ENCODE measurements around the gene ZDHHC13.

Gene ZDHHC13

GRCh38 chr11:19176629-19177186 is 59.7 kb downstream of the ZDHHC13 start:
- TF ChIP-seq SPI1 (IDR thresholded peaks at IDR 0.05; ENCODE audit: low read depth, low read length) (no peak), POU2F2 (IDR thresholded peaks at IDR 0.05; ENCODE audit: low read depth, low read length) (no peak), POLR2AphosphoS5 (IDR thresholded peaks at IDR 0.05; ENCODE audit: low read depth, low read length) (no peak)
- DNase-seq (ENCODE audit: insufficient read length, low spot score) (no peak), FAIRE-seq (no peak)

DNA sequence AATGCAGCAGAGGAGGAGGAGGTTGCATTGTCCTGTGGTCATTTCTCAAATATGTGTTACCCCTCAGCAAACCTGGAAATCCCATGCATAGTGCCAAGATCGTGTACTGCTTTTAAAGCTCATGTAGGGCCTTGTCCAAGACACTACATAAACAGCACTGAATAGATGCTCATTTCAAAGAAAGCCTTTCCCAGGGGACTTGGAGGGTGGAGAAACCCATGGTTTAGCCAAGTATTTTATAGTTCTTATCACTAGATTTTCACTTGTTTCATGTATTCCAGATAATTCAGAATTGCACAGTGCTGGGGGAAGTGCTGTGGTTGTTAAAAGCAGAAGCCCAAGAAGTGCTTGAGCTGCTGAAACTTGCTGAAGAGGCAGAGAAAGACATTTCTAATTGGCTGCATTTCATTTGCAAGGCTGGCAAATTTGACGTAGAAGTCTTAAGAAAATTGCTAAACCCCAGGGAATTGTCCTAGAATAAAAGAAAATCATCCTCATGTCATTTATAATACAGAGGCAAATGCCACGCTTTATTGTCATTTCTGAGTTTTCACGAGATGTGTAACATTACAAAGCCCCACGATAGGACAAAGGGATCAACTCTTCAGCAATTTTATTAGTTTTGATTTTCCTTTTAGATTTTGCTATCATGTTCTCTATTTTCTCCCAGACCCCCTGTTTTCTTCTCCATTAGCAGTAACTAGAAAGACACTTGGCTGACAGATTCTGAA is 64.7 kb downstream of the ZDHHC13 start:
- no peak for FAIRE-seq
- no peak for DNase-seq (ENCODE audit: insufficient read length, low spot score)
- TF ChIP-seq POU2F2 (IDR thresholded peaks at IDR 0.05; ENCODE audit: low read depth, low read length) (no peak), PAX5 (IDR thresholded peaks at IDR 0.05; ENCODE audit: insufficient read depth, low read length, severe bottlenecking) (no peak), POLR2AphosphoS5 (IDR thresholded peaks at IDR 0.05; ENCODE audit: low read depth, low read length) (no peak), POLR2A (IDR thresholded peaks at IDR 0.05; ENCODE audit: low read depth, low read length) (no peak), SPI1 (IDR thresholded peaks at IDR 0.05; ENCODE audit: low read depth, low read length) (no peak), TAF1 (IDR thresholded peaks at IDR 0.05; ENCODE audit: low read depth, low read length) (no peak)

GRCh38 chr11:19183646-19184045 is 66.7 kb downstream of the ZDHHC13 start:
- FAIRE-seq (no peak), DNase-seq (ENCODE audit: insufficient read length, low spot score) (no peak)
- TF ChIP-seq TAF1 (IDR thresholded peaks at IDR 0.05; ENCODE audit: low read depth, low read length): no peak
- no peak for TF ChIP-seq PAX5 (IDR thresholded peaks at IDR 0.05; ENCODE audit: insufficient read depth, low read length, severe bottlenecking)
- TF ChIP-seq SPI1 (IDR thresholded peaks at IDR 0.05; ENCODE audit: low read depth, low read length): no peak
- TF ChIP-seq POLR2AphosphoS5 (IDR thresholded peaks at IDR 0.05; ENCODE audit: low read depth, low read length): no peak
- no peak for TF ChIP-seq POLR2A (IDR thresholded peaks at IDR 0.05; ENCODE audit: low read depth, low read length)
- TF ChIP-seq POU2F2 (IDR thresholded peaks at IDR 0.05; ENCODE audit: low read depth, low read length): no peak

DNA sequence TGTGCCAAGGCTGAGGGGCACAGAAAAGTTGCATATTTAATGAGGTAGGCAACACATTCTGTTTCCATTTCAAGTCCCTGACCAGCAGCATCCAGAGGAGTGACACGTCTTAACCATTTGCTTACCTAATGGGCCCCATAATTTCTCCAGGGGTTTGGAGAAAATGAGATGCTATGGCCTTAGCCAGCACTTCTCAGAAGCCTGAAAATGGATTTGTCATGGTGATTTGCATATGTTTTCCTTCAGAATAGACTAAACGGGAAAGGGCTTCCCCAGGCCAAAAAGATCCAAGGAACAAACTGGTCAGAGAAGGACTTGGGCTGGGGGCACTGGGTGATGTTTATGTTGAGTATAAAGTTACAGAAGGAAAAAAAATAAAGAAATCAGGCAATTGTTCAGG is 68.1 kb downstream of the ZDHHC13 start:
- FAIRE-seq (no peak), DNase-seq (ENCODE audit: insufficient read length, low spot score) (no peak)
- no peak for TF ChIP-seq PAX5 (IDR thresholded peaks at IDR 0.05; ENCODE audit: insufficient read depth, low read length, severe bottlenecking)
- TF ChIP-seq SPI1 (IDR thresholded peaks at IDR 0.05; ENCODE audit: low read depth, low read length): no peak
- no peak for TF ChIP-seq POLR2AphosphoS5 (IDR thresholded peaks at IDR 0.05; ENCODE audit: low read depth, low read length)
- TF ChIP-seq TAF1 (IDR thresholded peaks at IDR 0.05; ENCODE audit: low read depth, low read length): no peak
- TF ChIP-seq POU2F2 (IDR thresholded peaks at IDR 0.05; ENCODE audit: low read depth, low read length): no peak
- TF ChIP-seq POLR2A (IDR thresholded peaks at IDR 0.05; ENCODE audit: low read depth, low read length): no peak

GRCh38 chr11:19185516-19186052 is 68.6 kb downstream of the ZDHHC13 start:
- no peak for FAIRE-seq
- TF ChIP-seq POU2F2 (IDR thresholded peaks at IDR 0.05; ENCODE audit: low read depth, low read length) (no peak), SPI1 (IDR thresholded peaks at IDR 0.05; ENCODE audit: low read depth, low read length) (no peak), TAF1 (IDR thresholded peaks at IDR 0.05; ENCODE audit: low read depth, low read length) (no peak), POLR2AphosphoS5 (IDR thresholded peaks at IDR 0.05; ENCODE audit: low read depth, low read length) (no peak), POLR2A (IDR thresholded peaks at IDR 0.05; ENCODE audit: low read depth, low read length) (no peak), PAX5 (IDR thresholded peaks at IDR 0.05; ENCODE audit: insufficient read depth, low read length, severe bottlenecking) (no peak)
- no peak for DNase-seq (ENCODE audit: insufficient read length, low spot score)

DNA sequence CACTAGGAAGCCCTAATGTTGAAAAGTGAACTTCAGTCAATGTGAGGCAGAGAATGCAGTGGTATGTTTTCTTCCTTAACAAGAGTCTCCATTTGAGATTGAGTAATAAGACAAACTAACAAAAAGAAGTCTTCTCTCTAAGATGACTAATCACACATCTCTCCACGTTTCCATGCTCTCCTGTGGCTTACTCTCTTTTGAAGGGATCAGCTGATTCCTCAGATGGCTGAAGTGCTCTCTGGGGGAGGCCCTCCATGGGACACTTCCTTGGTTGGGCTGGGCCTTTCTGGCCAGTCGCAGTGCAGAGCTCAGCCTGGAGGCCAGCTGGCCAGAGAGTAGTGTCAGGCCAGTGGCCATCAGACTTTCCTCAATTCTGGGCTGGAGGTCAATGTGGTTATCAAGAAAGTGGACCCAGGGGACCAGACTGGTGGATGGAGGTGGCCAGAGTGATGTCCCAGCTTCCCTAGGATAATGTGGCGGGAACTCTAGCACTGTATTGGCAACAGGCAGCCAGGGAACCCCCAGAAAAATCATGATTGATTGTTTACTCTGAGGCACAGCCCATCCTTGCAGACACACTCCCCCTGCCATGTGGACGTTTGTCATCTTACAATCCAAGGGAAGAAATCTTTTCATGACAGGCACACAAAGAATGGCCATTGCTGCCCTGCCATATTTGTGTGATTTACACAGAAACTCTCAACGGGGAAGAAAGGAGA is 70.3 kb downstream of the ZDHHC13 start:
- TF ChIP-seq POLR2A (IDR thresholded peaks at IDR 0.05; ENCODE audit: low read depth, low read length) (no peak), SPI1 (IDR thresholded peaks at IDR 0.05; ENCODE audit: low read depth, low read length) (no peak), TAF1 (IDR thresholded peaks at IDR 0.05; ENCODE audit: low read depth, low read length) (no peak), POU2F2 (IDR thresholded peaks at IDR 0.05; ENCODE audit: low read depth, low read length) (no peak), PAX5 (IDR thresholded peaks at IDR 0.05; ENCODE audit: insufficient read depth, low read length, severe bottlenecking) (no peak), POLR2AphosphoS5 (IDR thresholded peaks at IDR 0.05; ENCODE audit: low read depth, low read length) (no peak)
- DNase-seq (ENCODE audit: insufficient read length, low spot score) (no peak), FAIRE-seq (no peak)

DNA sequence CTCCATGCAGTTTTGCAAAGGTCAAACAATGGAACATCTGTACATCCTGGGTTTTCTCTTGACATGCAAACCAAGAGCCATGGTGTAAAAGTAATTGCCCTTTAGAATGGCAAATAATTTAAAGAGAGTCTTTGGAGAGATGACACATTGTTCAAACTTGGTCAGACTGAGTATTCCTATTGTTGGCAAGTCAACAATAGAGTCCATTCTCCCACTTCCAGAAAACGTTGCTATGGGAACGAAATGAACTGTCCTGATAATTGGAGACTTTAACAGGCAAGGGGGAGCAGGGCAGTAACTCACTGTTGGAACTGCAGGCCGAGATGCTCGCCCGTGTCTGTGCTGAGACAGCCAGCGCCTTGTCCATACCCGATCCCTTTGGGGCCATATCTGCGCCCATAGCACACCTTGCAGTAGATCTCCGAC is 70.9 kb downstream of the ZDHHC13 start:
- DNase-seq (ENCODE audit: insufficient read length, low spot score): no peak
- no peak for FAIRE-seq
- TF ChIP-seq PAX5 (IDR thresholded peaks at IDR 0.05; ENCODE audit: insufficient read depth, low read length, severe bottlenecking) (no peak), TAF1 (IDR thresholded peaks at IDR 0.05; ENCODE audit: low read depth, low read length) (no peak), POLR2AphosphoS5 (IDR thresholded peaks at IDR 0.05; ENCODE audit: low read depth, low read length) (no peak), POLR2A (IDR thresholded peaks at IDR 0.05; ENCODE audit: low read depth, low read length) (no peak), POU2F2 (IDR thresholded peaks at IDR 0.05; ENCODE audit: low read depth, low read length) (no peak)

GRCh38 chr11:19191530-19192169 is 74.7 kb downstream of the ZDHHC13 start:
- DNase-seq (ENCODE audit: insufficient read length, low spot score) (no peak), FAIRE-seq (no peak)
- TF ChIP-seq SPI1 (IDR thresholded peaks at IDR 0.05; ENCODE audit: low read depth, low read length) (no peak), PAX5 (IDR thresholded peaks at IDR 0.05; ENCODE audit: insufficient read depth, low read length, severe bottlenecking) (no peak), POLR2A (IDR thresholded peaks at IDR 0.05; ENCODE audit: low read depth, low read length) (no peak), TAF1 (IDR thresholded peaks at IDR 0.05; ENCODE audit: low read depth, low read length) (no peak), POU2F2 (IDR thresholded peaks at IDR 0.05; ENCODE audit: low read depth, low read length) (no peak), POLR2AphosphoS5 (IDR thresholded peaks at IDR 0.05; ENCODE audit: low read depth, low read length) (no peak)

DNA sequence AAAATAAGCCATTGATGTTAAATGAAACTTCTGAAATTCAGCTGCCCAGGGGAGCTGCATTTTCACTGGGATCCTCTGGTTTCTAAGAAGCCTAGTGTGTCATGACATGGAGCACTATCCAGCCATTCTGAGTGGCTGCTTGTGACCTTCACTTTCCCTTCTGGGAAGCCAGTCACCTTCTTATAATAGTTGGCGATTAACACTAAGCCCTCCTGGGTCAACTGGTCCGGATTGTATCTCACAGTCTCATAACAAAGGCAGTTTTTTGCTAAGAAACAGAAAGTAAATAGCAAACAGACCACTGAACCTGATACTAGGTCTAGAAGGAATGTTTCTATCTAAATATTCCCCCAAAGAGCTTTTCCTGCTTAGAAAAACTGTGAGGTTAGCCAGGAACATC is 76.9 kb downstream of the ZDHHC13 start:
- FAIRE-seq (no peak), DNase-seq (ENCODE audit: insufficient read length, low spot score) (no peak)
- TF ChIP-seq POLR2AphosphoS5 (IDR thresholded peaks at IDR 0.05; ENCODE audit: low read depth, low read length): no peak
- TF ChIP-seq POU2F2 (IDR thresholded peaks at IDR 0.05; ENCODE audit: low read depth, low read length): no peak
- no peak for TF ChIP-seq TAF1 (IDR thresholded peaks at IDR 0.05; ENCODE audit: low read depth, low read length)
- no peak for TF ChIP-seq POLR2A (IDR thresholded peaks at IDR 0.05; ENCODE audit: low read depth, low read length)
- no peak for TF ChIP-seq SPI1 (IDR thresholded peaks at IDR 0.05; ENCODE audit: low read depth, low read length)
- TF ChIP-seq PAX5 (IDR thresholded peaks at IDR 0.05; ENCODE audit: insufficient read depth, low read length, severe bottlenecking): no peak
